Measurements from ENCODE around the gene HBZ.
"Not testable (repeated sequence)": the region's sequence is repeated elsewhere in the genome, so short reads cannot be mapped to it uniquely, and the experiment has no call there.

HBZ gene

DNA sequence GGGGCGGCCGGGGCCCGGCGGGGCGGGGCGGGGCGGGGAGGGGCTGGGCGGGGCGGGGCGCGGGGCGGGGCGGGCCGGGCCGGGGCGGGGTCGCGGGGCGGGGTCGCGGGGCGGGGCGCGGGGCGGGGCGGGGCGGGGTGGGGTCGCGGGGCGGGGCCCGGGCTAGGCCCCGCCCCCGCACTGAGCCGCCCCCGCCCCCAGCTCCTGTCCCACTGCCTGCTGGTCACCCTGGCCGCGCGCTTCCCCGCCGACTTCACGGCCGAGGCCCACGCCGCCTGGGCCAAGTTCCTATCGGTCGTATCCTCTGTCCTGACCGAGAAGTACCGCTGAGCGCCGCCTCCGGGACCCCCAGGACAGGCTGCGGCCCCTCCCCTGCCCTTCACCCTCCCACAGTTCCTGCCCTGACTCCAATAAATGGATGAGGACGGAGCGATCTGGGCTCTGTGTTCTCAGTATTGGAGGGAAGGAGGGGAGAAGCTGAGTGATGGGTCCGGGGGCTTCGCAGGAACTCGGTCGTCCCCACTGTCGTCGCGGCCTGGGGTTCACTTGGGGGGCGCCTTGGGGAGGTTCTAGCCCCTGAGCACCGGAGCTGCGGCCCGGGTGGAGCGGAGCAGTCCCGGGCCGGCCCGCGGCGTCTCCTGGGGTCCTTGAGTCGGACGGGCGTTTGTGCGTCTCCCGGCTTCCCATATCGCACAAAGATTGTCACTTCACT, 12.5 kb downstream of the HBZ start:
- Histone ChIP-seq H3K4me3 (peak overlapping the region; percentile 58), H3K4me1 (peaks cover 12% of the 10 kb centered on the region), H3K27ac (no peak overlapping the region), H3K27me3 (peaks cover 86% of the 10 kb centered on the region), H3K9me3 (no peaks in the 10 kb centered on the region), H3K4me2 (peak overlapping the region; percentile 81), H3K36me3 (no peaks in the 10 kb centered on the region), H4K20me1 (peaks cover 59% of the 10 kb centered on the region), H3K9ac (no peak overlapping the region)
- no peak for TF ChIP-seq Cebpa-rat (IDR thresholded peaks at IDR 0.05)

DNA sequence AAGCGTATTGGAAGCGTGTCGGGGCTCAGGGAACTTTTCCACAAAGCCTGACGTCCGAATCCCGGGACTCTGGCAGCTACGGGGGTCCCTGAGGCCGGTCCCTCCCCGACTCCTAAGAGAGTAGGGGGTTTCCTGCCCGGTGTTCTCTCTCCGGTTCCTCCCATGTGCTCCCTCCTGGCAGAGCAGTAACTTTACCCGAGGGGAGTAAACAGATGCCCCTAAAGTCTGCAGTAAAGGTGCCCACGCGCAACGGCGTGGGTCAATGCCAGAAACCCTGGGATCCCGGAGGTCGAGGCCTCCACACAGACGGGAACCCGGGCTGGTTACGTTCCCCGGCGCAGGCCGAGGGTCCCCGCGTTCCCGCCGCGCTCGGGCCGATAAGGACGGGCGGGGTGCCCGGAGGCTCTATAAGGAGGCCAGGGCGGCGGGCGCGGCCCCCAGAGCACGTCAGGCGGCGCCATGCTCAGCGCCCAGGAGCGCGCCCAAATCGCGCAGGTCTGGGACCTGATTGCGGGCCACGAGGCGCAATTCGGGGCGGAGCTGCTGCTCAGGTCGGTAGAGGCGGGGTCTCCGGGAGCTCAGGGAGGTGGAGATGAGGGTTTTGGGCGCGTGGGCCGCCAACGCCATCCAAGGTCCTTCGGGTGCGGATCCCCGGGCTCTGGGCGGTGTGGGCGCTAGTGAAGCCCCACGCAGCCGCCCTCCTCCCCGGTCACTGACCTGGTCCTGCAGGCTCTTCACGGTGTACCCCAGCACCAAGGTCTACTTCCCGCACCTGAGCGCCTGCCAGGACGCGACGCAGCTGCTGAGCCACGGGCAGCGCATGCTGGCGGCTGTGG, 13.3 kb downstream of the HBZ start, which contains the start of gene HBM:
Gene HBM (plus strand): TSS at position 440 of the 836 bp plus-strand sequence. CDS start 20 bp downstream, at position 460.
- no peaks in the 10 kb centered on the region for H3K9me3 ChIP-seq
- H3K27ac ChIP-seq = no peak within 1 kb of the TSS
- H3K4me2 ChIP-seq = peak within 1 kb of the TSS; percentile 81
- no peak for TF ChIP-seq Cebpa-rat (IDR thresholded peaks at IDR 0.05)
- H3K4me1 ChIP-seq = peaks cover 12% of the 10 kb centered on the region
- no peak within 1 kb of the TSS for H3K9ac ChIP-seq
- H3K36me3 ChIP-seq = no peaks in the 10 kb centered on the region
- H4K20me1 ChIP-seq = peaks cover 59% of the 10 kb centered on the region
- peaks cover 87% of the 10 kb centered on the region for H3K27me3 ChIP-seq
- peak within 1 kb of the TSS; percentile 58 for H3K4me3 ChIP-seq

DNA sequence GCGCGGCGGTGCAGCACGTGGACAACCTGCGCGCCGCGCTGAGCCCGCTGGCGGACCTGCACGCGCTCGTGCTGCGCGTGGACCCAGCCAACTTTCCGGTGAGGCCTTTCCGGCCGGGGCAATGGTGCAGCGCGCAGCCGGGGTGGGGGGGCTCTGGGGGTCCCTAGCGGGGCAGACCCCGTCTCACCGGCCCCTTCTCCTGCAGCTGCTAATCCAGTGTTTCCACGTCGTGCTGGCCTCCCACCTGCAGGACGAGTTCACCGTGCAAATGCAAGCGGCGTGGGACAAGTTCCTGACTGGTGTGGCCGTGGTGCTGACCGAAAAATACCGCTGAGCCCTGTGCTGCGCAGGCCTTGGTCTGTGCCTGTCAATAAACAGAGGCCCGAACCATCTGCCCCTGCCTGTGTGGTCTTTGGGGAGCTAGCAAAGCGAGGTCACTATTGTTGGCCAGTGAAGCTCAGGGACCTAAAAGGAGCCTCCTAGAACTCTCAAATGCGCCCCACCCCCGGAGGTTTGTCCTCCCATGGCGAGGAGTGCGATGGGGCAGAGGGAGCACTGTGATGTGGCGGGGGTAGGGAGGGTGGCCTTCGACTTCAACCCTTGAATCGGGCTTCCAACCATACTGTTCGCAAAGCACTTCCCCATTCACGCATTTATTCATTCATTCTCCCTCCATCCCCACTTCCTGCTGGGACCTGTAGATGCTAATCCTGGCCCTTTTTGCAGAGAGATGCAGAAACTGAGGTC, 14.1 kb downstream of the HBZ start:
- Histone ChIP-seq H3K9me3 (no peaks in the 10 kb centered on the region), H3K9ac (no peak overlapping the region), H3K4me2 (no peak overlapping the region), H3K27me3 (peaks cover 87% of the 10 kb centered on the region), H3K36me3 (no peaks in the 10 kb centered on the region), H4K20me1 (peaks cover 58% of the 10 kb centered on the region), H3K4me1 (peaks cover 12% of the 10 kb centered on the region), H3K27ac (no peak overlapping the region), H3K4me3 (no peak overlapping the region)
- no peak for TF ChIP-seq Cebpa-rat (IDR thresholded peaks at IDR 0.05)

DNA sequence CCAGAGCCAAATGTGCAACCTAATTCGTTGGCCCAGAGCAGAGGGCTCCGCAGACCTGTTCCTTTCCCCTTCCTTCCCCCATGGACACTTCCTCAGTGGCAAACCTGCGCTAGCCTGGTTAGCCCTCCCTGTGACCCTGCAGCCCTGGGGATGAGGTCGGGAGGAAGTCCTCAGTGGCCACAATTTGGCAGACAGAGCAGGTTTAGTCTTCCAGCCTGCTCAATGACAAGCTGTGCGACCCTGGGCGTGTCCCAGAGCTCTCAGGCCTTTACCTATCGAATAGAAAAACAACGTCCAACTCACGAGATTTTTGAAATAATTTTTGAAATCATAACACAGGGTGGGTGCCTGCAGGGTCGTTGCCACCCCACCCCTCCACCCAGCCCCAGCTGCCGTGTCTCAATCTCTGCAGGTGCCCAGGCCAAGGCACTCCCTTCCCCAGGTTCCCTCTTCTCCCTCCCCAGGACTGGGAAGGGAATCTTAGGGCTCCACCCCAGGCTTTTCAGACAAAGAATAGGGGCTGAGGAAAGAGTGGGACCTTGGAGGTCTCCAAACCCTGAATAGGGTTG, 14.8 kb downstream of the HBZ start:
- no peak overlapping the region for H3K9ac ChIP-seq

DNA sequence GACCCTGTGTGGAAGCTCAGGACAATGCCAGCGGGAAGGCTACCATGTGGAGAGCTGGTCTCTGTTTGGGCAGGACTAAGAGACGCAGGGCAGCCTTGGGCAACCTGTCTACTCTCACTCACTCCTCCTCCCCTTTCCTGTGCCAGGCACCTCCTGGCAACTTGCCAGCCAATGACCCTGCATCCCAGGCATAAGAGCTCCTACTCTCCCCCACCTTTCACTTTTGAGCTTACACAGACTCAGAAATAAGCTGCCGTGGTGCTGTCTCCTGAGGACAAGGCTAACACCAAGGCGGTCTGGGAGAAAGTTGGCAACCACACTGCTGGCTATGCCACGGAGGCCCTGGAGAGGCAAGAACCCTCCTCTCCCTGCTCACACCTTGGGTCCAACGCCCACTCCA, 16.0 kb downstream of the HBZ start:
- peaks cover 51% of the 10 kb centered on the region for H4K20me1 ChIP-seq
- H3K9ac ChIP-seq = no peak overlapping the region
- no peaks in the 10 kb centered on the region for H3K9me3 ChIP-seq
- H3K4me1 ChIP-seq = peaks cover 12% of the 10 kb centered on the region
- no peak overlapping the region for H3K4me3 ChIP-seq
- TF ChIP-seq Cebpa-rat (IDR thresholded peaks at IDR 0.05) = no peak
- no peak overlapping the region for H3K4me2 ChIP-seq
- no peaks in the 10 kb centered on the region for H3K36me3 ChIP-seq
- no peak overlapping the region for H3K27ac ChIP-seq
- H3K27me3 ChIP-seq = peaks cover 82% of the 10 kb centered on the region

More for the DNA sequence above, 14.8 kb downstream of the HBZ start:
- Histone ChIP-seq H3K4me2 (no peak overlapping the region), H3K27ac (no peak overlapping the region), H3K27me3 (peaks cover 87% of the 10 kb centered on the region), H4K20me1 (peaks cover 53% of the 10 kb centered on the region), H3K9me3 (no peaks in the 10 kb centered on the region), H3K36me3 (no peaks in the 10 kb centered on the region), H3K4me1 (peaks cover 12% of the 10 kb centered on the region), H3K4me3 (no peak overlapping the region)
- TF ChIP-seq Cebpa-rat (IDR thresholded peaks at IDR 0.05) = no peak

DNA sequence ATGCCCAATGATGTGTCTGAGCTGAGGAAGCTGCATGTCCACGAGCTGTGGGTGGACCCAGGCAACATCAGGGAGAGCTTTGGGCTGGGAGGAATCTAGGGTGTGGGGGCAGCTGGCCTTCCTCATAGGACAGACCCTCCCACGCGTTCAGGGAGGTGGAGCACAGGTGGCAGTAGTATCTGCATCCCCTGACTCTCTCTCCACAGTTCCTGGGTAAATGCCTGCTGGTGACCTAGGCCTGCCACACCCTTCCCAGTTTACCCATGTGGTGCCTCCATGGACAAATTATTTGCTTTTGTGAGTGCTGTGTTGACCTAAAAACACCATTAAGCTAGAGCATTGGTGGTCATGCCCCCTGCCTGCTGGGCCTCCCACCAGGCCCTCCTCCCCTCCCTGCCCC, 16.6 kb downstream of the HBZ start:
- TF ChIP-seq Cebpa-rat (IDR thresholded peaks at IDR 0.05) = no peak
- Histone ChIP-seq H3K36me3 (no peaks in the 10 kb centered on the region), H3K4me3 (no peak overlapping the region), H3K4me2 (no peak overlapping the region), H4K20me1 (peaks cover 52% of the 10 kb centered on the region), H3K9ac (no peak overlapping the region), H3K4me1 (peaks cover 12% of the 10 kb centered on the region), H3K27me3 (peaks cover 84% of the 10 kb centered on the region), H3K9me3 (no peaks in the 10 kb centered on the region), H3K27ac (no peak overlapping the region)

DNA sequence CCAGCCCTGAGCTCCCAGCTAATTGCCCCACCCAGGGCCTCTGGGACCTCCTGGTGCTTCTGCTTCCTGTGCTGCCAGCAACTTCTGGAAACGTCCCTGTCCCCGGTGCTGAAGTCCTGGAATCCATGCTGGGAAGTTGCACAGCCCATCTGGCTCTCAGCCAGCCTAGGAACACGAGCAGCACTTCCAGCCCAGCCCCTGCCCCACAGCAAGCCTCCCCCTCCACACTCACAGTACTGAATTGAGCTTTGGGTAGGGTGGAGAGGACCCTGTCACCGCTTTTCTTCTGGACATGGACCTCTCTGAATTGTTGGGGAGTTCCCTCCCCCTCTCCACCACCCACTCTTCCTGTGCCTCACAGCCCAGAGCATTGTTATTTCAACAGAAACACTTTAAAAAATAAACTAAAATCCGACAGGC, 17.7 kb downstream of the HBZ start:
- H3K4me2 ChIP-seq = not testable (repeated sequence)
- Histone ChIP-seq H3K27me3 (peaks cover 92% of the 10 kb centered on the region), H4K20me1 (peaks cover 63% of the 10 kb centered on the region)

DNA sequence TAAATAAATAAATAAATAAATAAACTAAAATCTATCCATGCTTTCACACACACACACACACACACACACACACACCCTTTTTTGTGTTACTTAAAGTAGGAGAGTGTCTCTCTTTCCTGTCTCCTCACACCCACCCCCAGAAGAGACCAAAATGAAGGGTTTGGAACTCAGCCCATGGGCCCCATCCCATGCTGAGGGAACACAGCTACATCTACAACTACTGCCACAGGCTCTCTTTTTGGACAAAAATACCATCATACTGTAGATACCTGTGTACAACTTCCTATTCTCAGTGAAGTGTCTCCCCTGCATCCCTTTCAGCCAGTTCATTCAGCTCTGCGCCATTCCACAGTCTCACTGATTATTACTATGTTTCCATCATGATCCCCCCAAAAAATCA, 18.3 kb downstream of the HBZ start:
- Histone ChIP-seq H3K27ac (no peak overlapping the region), H3K4me3 (no peak overlapping the region), H3K4me2 (no peak overlapping the region), H3K27me3 (peaks cover 92% of the 10 kb centered on the region), H3K4me1 (peaks cover 4% of the 10 kb centered on the region), H3K9ac (no peak overlapping the region), H3K9me3 (no peaks in the 10 kb centered on the region), H4K20me1 (peaks cover 63% of the 10 kb centered on the region), H3K36me3 (no peaks in the 10 kb centered on the region)
- TF ChIP-seq Cebpa-rat (IDR thresholded peaks at IDR 0.05) = no peak

More for the DNA sequence above, 17.7 kb downstream of the HBZ start:
- H3K9ac ChIP-seq, H3K27ac ChIP-seq, H3K36me3 ChIP-seq, H3K9me3 ChIP-seq, H3K4me3 ChIP-seq: not testable (repeated sequence)
- peaks cover 11% of the 10 kb centered on the region for H3K4me1 ChIP-seq

DNA sequence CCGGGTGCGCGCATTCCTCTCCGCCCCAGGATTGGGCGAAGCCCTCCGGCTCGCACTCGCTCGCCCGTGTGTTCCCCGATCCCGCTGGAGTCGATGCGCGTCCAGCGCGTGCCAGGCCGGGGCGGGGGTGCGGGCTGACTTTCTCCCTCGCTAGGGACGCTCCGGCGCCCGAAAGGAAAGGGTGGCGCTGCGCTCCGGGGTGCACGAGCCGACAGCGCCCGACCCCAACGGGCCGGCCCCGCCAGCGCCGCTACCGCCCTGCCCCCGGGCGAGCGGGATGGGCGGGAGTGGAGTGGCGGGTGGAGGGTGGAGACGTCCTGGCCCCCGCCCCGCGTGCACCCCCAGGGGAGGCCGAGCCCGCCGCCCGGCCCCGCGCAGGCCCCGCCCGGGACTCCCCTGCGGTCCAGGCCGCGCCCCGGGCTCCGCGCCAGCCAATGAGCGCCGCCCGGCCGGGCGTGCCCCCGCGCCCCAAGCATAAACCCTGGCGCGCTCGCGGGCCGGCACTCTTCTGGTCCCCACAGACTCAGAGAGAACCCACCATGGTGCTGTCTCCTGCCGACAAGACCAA, 20.0 kb downstream of the HBZ start, which contains the start of gene HBA2:
Gene HBA2 (plus strand): TSS at position 503 of the 568 bp plus-strand sequence. CDS start 37 bp downstream, at position 540.
- H3K27ac ChIP-seq, H3K9ac ChIP-seq, H3K4me2 ChIP-seq, H3K4me3 ChIP-seq, H3K9me3 ChIP-seq, H3K36me3 ChIP-seq, H3K4me1 ChIP-seq: not testable (repeated sequence)
- peaks cover 52% of the 10 kb centered on the region for H4K20me1 ChIP-seq
- H3K27me3 ChIP-seq = peaks cover 90% of the 10 kb centered on the region

DNA sequence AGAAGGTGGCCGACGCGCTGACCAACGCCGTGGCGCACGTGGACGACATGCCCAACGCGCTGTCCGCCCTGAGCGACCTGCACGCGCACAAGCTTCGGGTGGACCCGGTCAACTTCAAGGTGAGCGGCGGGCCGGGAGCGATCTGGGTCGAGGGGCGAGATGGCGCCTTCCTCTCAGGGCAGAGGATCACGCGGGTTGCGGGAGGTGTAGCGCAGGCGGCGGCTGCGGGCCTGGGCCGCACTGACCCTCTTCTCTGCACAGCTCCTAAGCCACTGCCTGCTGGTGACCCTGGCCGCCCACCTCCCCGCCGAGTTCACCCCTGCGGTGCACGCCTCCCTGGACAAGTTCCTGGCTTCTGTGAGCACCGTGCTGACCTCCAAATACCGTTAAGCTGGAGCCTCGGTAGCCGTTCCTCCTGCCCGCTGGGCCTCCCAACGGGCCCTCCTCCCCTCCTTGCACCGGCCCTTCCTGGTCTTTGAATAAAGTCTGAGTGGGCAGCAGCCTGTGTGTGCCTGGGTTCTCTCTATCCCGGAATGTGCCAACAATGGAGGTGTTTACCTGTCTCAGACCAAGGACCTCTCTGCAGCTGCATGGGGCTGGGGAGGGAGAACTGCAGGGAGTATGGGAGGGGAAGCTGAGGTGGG, 20.9 kb downstream of the HBZ start:
- H3K36me3 ChIP-seq, H3K27ac ChIP-seq, H3K4me3 ChIP-seq, H3K4me2 ChIP-seq, H3K9ac ChIP-seq, H3K4me1 ChIP-seq, H3K9me3 ChIP-seq: not testable (repeated sequence)
- H3K27me3 ChIP-seq = peaks cover 90% of the 10 kb centered on the region
- H4K20me1 ChIP-seq = peaks cover 52% of the 10 kb centered on the region

DNA sequence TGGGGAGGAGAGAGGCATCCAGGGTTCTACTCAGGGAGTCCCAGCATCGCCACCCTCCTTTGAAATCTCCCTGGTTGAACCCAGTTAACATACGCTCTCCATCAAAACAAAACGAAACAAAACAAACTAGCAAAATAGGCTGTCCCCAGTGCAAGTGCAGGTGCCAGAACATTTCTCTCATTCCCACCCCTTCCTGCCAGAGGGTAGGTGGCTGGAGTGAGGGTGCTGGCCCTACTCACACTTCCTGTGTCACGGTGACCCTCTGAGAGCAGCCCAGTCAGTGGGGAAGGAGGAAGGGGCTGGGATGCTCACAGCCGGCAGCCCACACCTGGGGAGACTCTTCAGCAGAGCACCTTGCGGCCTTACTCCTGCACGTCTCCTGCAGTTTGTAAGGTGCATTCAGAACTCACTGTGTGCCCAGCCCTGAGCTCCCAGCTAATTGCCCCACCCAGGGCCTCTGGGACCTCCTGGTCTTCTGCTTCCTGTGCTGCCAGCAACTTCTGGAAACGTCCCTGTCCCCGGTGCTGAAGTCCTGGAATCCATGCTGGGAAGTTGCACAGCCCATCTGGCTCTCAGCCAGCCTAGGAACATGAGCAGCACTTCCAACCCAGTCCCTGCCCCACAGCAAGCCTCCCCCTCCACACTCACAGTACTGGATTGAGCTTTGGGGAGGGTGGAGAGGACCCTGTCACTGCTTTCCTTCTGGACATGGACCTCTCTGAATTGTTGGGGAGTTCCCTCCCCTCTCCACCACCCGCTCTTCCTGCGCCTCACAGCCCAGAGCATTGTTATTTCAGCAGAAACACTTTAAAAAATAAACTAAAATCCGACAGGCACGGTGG, 21.7 kb downstream of the HBZ start:
- not testable (repeated sequence) for H3K9me3 ChIP-seq, H3K4me1 ChIP-seq, H3K27ac ChIP-seq, H3K36me3 ChIP-seq, H3K4me2 ChIP-seq, H3K4me3 ChIP-seq, H3K9ac ChIP-seq
- Histone ChIP-seq H4K20me1 (peaks cover 51% of the 10 kb centered on the region), H3K27me3 (peaks cover 90% of the 10 kb centered on the region)

Measured in BLaER1 (cell line).